ENCODE data around the gene SMC3. TPM values are rescaled to one million over a fixed set of nuclear protein-coding genes. Genes with fewer than 3 reads are reported as not detected.
A peak's percentile ranks its signal among the peaks of the same experiment; 100 is the strongest.

The SMC3 gene
- total RNA-seq, 1 donor from 2014 or later = 29.8 TPM

DNA sequence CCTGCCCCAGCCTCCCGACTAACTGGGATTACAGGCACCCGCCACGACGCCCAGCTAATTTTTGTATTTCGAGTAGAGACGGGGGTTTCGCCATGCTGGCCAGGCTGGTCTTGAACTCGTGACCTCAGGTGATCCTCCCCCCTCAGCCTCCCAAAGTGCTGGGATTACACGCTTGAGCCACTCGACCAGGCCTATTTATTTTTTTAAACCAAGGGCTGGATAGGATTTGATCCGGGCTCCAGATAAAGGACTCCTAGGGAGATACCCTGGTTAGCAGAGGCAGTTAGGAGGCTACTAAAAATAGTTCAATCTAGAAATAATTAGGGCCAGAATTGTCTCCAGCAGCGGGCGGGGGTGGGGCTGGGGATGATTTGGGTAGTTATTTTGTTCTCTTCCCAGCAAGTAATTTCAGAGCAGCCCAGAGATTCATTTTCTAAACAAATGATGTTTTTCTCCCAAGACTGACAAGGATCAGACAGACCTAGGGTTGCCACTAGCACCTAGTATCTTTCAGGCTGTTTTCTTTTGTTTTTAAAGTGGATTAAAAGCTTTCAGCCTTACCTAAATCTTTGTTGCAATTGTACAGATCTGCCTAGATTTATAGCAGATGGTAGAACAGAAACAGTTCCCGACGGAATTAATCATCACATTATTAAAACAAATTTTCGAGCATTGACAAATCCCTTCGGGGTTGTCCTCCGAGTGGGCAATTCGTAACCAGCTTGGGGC is 859 bp upstream of the SMC3 start:
- TF ChIP-seq, protein P1, sequence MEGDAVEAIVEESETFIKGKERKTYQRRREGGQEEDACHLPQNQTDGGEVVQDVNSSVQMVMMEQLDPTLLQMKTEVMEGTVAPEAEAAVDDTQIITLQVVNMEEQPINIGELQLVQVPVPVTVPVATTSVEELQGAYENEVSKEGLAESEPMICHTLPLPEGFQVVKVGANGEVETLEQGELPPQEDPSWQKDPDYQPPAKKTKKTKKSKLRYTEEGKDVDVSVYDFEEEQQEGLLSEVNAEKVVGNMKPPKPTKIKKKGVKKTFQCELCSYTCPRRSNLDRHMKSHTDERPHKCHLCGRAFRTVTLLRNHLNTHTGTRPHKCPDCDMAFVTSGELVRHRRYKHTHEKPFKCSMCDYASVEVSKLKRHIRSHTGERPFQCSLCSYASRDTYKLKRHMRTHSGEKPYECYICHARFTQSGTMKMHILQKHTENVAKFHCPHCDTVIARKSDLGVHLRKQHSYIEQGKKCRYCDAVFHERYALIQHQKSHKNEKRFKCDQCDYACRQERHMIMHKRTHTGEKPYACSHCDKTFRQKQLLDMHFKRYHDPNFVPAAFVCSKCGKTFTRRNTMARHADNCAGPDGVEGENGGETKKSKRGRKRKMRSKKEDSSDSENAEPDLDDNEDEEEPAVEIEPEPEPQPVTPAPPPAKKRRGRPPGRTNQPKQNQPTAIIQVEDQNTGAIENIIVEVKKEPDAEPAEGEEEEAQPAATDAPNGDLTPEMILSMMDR (IDR thresholded peaks at IDR 0.05) = no peak
- peaks cover 24% of the 10 kb centered on the region for H3K4me1 ChIP-seq
- peaks cover 6% of the 10 kb centered on the region for H3K27me3 ChIP-seq
- intact Hi-C loops (cut with DNase I) = no loop called here
- no peaks in the 10 kb centered on the region for H3K36me3 ChIP-seq
- H3K4me3 ChIP-seq = peak overlapping the region; percentile 75
- peak overlapping the region; percentile 91 for H3K27ac ChIP-seq
- ATAC-seq (no peak), DNase-seq (no peak)
- no peaks in the 10 kb centered on the region for H3K9me3 ChIP-seq

DNA sequence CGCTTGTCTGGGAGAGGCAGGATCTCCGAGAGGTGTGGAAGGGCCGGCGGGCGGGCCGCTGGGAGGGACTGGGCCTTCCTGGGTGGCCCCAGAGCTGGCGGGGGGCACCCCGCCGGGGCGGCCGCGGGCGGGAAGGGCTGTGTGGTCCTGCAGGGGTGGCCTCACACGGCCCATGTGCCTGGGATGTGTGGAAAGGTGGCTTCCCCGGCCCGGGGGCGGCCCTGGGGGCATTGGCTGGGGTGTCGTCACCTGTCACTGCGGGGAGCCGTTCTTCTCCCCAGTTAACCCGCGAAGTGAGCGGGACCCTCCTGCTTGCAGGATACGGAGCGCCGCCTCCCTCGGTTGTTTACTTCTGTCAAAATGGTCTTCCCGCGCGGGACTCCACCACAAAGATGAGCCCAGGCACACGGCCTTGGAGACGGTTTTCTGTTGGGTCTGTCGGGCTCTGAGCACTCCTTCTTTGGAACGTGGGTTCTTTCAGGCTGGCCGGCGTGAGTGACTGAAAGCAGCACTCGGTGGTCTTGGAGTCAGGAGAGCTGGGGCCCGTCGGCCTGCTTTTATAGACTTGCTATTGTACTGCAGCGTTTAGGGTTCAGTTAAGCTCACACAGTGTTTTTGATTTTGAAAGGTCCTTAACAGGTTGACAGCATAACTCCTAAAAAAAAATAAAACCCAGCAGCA is 700 bp downstream of the SMC3 start:
- TF ChIP-seq, protein P1 (IDR thresholded peaks at IDR 0.05) = no peak
- Histone ChIP-seq H3K36me3 (no peaks in the 10 kb centered on the region), H3K9me3 (no peaks in the 10 kb centered on the region), H3K4me3 (peak overlapping the region; percentile 75), H3K4me1 (peaks cover 24% of the 10 kb centered on the region), H3K27me3 (peaks cover 6% of the 10 kb centered on the region), H3K27ac (peak overlapping the region; percentile 91)
- intact Hi-C loops (cut with DNase I) = no loop called here
- ATAC-seq = peak; percentile 57
- DNase-seq = no peak

DNA sequence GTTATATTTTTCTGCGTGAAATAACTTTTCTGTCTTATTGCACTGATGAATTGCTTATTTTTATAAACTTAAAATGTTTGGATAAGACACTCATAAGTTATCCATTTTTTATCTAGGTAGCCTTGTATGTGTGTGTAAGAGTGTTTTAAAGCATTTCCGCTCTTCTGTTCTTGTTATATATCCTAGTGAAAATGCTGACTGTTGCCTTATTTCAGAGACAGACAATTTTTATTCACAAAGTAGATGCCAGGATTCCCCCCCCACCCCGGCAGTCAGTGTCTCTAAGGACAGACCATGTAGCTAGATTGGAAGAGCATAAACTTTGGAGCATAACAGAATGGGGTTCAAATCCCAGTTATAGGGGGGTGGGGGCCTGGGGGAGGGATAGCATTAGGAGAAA is 1.6 kb downstream of the SMC3 start:
- H3K27ac ChIP-seq = no peak overlapping the region
- H3K27me3 ChIP-seq = peaks cover 6% of the 10 kb centered on the region
- no peaks in the 10 kb centered on the region for H3K36me3 ChIP-seq
- H3K4me1 ChIP-seq = peaks cover 24% of the 10 kb centered on the region
- ATAC-seq (no peak), DNase-seq (no peak)
- peak overlapping the region; percentile 75 for H3K4me3 ChIP-seq
- TF ChIP-seq, protein P1 (IDR thresholded peaks at IDR 0.05) = no peak
- intact Hi-C loops (cut with DNase I) = no loop called here
- H3K9me3 ChIP-seq = no peaks in the 10 kb centered on the region

DNA sequence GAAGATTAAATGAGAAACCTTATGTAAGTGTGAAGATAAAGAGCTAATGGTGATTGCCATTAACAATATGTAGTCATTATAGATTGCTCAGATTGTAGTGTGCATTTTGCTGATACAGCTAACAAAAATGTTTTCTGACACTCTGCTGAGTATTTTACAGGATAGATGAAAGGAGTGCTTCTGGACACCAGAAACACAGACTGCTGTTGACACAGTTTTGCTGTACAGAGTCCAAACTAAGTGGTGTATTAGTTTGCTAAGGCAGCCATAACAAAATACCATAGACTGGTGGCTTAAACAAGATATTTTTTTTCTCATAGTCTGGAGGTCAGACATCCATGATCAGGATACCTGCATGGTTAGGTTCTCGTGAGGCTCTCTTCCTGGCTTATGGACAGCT is 2.2 kb downstream of the SMC3 start:
- no peaks in the 10 kb centered on the region for H3K9me3 ChIP-seq
- peaks cover 4% of the 10 kb centered on the region for H3K36me3 ChIP-seq
- peaks cover 24% of the 10 kb centered on the region for H3K4me1 ChIP-seq
- ATAC-seq (no peak), DNase-seq (no peak)
- H3K4me3 ChIP-seq = no peak overlapping the region
- intact Hi-C loops (cut with DNase I) = no loop called here
- TF ChIP-seq, protein P1 (IDR thresholded peaks at IDR 0.05) = no peak
- H3K27ac ChIP-seq = no peak overlapping the region
- peaks cover 3% of the 10 kb centered on the region for H3K27me3 ChIP-seq

DNA sequence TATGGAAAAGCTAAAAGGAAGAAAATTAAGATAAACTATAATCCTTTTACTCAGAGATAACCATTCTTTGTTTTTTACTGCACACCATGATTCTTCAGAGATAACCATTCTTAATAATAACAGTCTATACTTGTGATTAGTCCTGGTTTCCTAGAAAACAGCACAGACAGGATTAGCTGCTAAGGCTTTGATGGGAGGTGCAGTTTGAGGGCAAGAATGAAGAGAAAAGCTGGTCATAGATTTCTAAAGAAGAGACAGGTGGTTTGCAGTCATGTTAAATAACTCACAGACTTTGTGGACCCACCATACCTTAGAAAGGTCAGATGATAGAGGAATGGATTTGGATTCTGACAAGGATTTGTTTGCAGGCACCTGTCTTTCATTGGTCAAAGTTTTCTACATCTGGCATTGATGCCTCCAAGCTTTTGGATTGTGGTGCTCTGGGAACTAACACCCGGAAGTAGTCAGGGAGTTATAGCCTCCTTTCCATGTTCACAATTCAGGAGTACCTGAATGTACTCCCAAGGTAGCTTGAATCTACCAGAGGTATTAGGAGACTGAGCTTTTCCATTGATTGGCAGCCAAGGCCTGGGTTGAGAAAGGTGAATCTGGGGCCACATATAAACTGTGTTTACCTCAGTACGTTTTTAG is 3.7 kb downstream of the SMC3 start:
- Histone ChIP-seq H3K27ac (no peak overlapping the region), H3K27me3 (no peaks in the 10 kb centered on the region), H3K36me3 (peaks cover 8% of the 10 kb centered on the region), H3K9me3 (no peaks in the 10 kb centered on the region), H3K4me1 (peaks cover 24% of the 10 kb centered on the region), H3K4me3 (no peak overlapping the region)
- ATAC-seq = no peak
- intact Hi-C loops (cut with DNase I) = no loop called here
- DNase-seq = no peak
- TF ChIP-seq, protein P1 (IDR thresholded peaks at IDR 0.05) = no peak

Data from upper lobe of right lung (tissue), 1 donor.